ENCODE results near the gene DOC2A.

The DOC2A gene

DNA sequence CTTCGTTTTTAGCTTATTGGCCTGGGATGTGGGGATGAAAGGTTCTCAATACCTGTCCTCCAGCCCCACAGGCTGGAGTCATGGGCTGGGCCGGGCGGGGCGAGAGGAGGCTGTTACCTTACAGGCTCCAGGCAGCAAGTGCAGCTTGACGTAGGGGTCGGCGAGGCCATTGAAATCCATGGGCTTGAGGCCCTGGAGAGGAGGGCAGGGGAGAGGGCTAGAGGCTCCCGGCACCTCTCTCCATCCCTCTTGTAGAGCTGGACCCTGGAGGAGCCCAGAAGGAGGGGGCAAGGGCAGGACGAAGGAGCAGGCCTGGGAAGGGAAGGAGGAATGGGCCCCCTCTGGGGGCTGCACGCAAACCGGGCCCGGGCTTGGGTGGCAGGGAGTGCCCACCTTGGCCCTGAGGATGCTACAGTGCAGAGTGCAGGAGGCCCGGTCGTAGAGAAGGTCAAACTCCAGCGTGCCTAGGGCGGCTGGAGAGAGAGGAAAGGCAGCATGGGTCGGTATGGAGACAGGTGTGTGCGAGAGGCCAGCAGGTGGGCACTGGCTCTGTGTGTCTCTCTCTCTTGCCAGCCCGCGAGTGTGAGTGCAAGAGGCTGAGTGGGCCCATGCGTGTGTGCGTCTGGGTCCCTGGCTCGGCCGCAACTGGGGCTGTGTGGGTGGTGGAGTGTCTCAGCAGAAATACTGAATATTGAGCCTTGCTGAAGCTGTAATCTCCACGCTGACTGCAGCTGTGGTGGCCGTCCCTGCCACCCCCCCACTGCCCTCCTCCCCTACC is 1.6 kb downstream of the DOC2A start:
- TF ChIP-seq CTCF (conservative IDR thresholded peaks at IDR 0.05; ENCODE audit: low read depth, low read length) = no peak
- DNase-seq (ENCODE audit: low read depth) = no peak
- H3K4me3 ChIP-seq (ENCODE audit: low read depth, low read length) = no peak overlapping the region

DNA sequence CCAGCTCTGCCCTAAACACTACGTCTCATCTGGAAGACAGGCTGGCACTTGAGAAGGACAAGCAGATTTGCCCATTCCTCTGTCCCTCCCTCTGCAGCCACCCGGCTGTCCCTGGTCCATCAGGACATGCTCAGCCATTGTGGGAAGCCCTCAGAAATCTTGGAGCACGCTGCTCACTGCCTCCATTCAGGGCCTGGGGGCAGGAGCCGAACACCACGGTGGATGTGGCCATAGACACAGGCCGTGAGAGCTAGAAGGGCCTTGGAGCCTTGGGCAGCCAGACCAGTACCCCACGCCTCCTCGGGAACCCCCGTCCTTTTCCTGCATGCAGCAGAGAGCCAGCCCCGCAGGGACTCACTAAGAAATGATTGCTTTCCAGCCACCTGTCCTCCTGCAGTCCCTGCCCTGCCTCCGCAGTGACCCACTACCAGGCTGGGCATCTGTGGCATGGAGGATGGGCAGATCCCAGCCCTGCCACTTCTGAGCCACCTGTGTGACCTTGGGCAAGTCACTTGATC is 3.4 kb downstream of the DOC2A start:
- no peak for DNase-seq (ENCODE audit: low read depth)
- no peak overlapping the region for H3K4me3 ChIP-seq (ENCODE audit: low read depth, low read length)

DNA sequence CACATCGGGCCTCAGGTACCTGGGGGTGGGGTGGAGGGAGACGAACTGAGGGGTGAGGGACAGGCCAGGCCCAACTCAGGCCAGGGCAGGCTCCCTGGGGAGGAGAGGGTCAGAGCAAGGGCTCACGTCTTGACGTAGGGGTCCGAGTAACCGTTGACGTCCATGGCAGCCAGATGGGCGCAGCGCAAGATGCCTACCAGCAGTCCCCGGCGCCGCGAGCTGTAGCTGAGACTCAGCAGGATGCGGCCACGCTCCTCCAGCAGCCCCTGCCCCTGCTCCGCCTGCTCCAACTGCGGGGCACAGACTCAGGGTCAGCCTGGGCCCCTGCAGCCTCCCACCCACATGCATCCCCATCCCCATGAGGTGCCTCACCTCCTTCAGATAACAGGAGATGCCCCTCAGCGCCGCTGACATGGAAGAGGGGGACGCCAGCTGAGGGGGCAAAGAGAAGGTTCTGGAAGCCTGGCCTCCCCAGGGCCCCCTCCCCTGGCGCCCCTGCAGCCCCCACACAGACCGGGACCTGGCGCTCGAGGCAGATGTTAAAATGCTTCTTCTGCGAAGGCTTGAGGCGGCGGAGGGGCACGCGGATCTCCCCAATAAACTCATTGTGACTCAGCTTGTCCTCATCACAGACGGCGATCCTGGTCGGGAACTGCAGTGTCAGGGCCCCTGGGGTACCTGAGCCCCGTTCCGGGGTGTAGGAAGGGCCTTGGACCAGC is 4.0 kb downstream of the DOC2A start:
- DNase-seq (ENCODE audit: low read depth) = no peak
- no peak overlapping the region for H3K4me3 ChIP-seq (ENCODE audit: low read depth, low read length)
- no peak for TF ChIP-seq CTCF (conservative IDR thresholded peaks at IDR 0.05; ENCODE audit: low read depth, low read length)

More for the DNA sequence above, 3.4 kb downstream of the DOC2A start:
- no peak for TF ChIP-seq CTCF (conservative IDR thresholded peaks at IDR 0.05; ENCODE audit: low read depth, low read length)

DNA sequence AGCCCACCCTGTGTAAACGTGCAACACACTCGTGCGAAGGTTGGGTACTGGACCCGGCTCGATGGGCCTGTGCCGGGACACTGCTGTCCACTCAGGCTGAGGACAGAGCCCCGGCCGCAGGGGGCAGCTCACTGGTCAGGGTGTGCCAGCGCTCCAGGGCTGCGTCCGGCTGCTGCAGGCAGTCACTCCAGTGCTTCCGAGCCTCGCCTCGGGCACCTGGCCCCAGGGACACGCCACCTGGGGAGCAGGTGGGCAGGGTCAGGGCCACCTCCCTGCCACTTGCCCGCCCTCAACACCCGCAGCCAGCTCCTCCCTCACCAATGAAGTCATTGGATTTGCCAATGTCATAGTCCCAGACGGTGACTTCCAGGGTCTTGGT is 4.7 kb downstream of the DOC2A start:
- no peak overlapping the region for H3K4me3 ChIP-seq (ENCODE audit: low read depth, low read length)
- no peak for DNase-seq (ENCODE audit: low read depth)
- no peak for TF ChIP-seq CTCF (conservative IDR thresholded peaks at IDR 0.05; ENCODE audit: low read depth, low read length)

- no peak overlapping the region for H3K4me3 ChIP-seq (ENCODE audit: low read depth, low read length)
- peak; percentile 83 for TF ChIP-seq CTCF (conservative IDR thresholded peaks at IDR 0.05; ENCODE audit: low read depth, low read length)
- DNase-seq (ENCODE audit: low read depth) = peak; percentile 56
These were observed 5.3 kb downstream of the DOC2A start for GRCh38 chr16:30005341-30006094.

DNA sequence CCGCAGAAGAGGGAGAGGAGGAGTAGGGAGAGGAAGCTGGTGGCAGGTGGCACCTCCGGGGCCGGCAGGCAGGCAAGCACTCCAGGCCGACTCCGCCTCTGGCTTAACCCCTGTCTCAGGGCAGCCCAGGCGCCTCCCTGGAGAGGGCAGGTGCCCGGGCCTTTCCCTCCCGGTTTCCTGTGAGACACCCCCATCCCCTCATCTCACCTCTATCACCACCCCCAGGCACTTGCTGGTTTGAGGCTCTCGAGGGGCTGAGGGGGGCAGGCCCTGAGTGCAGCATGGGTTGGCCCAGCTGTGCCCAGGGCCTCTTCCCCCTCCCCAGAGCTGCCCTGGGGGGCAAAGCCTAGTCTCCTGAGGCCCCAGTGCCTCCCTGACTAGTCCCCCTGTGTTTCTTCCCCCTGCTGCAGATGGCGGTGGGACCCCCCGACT is 6.0 kb downstream of the DOC2A start:
- DNase-seq (ENCODE audit: low read depth) = no peak
- H3K4me3 ChIP-seq (ENCODE audit: low read depth, low read length) = no peak overlapping the region
- no peak for TF ChIP-seq CTCF (conservative IDR thresholded peaks at IDR 0.05; ENCODE audit: low read depth, low read length)

Data from choroid plexus epithelial cell (primary cell).